ENCODE results near the gene JMJD4.

Gene JMJD4

DNA sequence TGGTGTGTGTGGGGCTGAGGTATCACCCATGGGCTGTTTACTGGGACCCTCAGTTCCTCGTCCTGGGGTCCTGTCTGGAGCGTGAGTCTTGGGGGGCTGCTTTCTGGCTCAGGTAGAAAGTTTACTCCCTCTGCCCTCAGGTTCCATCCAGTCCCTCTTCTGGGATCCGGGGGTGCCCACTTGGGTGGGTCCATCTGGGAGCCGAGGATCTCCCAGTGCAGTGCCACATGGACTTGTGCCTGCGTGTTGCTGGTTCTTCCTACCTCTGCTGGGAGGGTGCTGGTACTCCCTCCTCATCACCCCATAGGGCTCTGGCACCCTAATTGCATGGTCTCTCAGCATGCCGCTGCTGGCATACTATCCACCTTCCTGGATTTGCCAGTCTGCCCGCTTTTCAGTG lies 14.1 kb upstream of the JMJD4 start:
- no peak for FAIRE-seq

DNA sequence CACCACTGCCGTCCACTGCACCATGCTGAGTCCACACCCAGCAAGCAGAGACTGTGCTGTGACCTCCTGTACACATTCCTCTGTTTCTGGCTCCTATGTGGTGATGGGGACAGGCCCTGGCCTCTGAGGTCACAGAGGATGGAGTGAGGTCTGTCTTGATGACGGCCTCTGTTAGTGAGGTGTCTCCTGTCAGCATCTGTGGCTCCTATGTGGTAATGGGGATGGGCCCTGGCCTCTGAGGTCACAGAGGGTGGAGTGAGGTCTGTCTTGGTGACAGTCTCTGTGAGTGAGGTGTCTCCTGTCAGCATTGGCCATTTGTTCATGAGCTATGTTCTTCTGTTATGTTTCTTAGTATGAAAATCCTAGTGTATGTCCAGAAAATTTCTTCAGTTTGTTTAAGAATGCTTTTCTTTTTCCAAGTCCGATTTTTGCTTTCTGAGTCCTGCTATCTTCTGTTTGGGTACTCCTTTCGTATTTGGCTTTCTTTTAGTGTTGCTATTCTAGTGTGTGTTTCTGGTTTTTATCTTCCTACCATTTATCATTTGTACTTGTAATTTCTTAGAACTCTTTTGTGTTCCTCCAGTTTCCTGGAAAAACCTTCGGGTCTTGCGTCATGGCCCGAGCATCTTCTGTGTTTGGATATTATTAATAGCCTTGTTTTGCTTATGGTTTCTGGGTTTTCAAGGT lies 13.5 kb upstream of the JMJD4 start:
- FAIRE-seq: no peak

DNA sequence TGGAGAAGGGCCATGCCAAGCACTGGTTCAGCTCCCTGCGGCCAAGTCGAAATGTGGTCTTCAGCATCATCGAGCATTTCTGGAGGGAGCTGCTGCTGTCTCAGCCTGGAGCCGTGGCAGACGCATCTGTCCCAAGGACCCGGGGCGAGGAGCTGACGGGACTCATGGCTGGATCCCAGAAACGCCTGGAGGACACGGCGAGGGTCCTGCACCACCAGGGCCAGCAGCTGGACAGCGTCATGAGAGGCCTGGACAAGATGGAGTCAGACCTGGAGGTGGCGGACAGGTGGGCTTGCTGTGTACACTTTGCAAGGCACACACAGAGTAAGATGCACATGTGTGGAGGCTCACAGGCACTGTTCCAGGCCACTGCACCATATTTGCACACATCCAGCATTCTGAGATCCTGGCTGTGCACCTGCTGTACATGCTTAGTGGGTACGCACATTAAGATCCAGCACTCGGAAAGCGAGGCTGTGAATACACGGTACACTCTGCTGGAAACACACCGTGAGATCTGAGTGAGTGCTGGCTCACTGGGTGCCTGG lies 12.9 kb upstream of the JMJD4 start:
- no peak for FAIRE-seq

DNA sequence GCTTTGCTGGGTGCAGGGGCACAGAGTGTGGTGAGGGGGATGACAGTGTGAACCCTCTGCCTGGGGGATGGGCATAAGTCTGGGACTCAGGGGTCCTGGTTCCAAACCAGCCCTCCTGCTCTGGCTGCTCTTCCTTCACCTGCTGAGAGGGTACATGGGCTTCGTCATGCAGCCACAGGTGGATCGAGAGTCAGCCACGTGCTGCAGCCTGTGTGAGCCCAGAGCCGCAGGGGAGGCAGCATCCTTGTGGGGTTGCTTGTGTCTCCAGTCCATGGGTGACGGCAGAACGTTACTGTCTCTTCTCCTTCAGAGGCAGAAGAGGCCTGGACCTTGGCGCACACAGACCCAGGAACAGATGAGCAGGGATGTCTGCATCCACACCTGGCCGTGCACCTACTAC lies 12.3 kb upstream of the JMJD4 start:
- FAIRE-seq: no peak

DNA sequence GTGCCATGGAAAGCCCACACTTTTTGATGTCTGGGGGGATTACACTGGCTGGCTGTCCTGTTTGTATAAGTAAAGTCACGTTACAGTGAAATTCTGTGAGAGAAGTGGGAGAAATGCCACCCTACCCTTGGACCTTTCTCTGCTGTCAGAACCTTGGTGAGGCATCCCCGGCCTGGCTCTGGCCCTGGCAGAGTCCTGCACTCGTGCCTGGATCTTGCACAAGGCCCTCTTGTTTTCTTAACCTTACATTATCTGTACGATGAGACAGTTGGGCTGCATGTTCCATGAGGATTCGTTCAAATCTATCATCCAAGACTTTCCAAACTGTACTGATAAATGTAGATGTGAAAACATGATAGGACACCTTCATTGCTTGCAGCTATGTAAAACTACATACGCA lies 11.6 kb upstream of the JMJD4 start:
- FAIRE-seq: no peak

DNA sequence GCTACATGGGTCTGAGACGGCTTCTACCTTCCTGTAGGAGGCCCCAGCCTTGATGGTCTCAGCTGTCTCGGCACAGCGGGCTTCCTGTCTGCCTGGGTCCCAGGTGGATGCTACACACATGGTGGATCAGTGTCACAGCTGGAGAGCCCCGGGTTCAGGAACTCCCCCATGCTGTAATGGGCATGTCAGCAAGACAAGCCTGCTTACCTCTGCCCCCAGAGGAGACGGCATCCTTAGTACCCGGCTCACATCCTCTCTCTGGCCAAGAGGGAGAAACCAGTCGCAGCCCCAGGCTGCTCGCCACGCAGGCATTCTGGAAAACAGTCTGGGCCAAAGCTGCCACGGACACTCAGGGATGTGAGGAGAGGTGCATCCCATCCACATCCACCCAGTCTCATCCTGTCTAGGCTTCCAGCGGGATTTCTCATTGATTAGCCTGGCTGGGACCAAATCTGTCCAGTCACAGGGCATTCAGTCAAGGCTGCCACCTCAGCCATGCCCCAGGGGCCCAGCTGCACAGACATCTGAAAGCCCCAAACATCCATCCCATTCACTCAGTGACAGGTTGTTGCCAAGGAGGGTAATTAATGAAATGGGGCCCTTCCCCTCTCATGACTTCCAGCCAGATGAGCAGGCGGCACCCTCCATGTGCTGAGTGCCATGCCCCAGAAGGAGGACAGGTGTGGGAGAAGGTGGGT lies 10.6 kb upstream of the JMJD4 start:
- FAIRE-seq: no peak

DNA sequence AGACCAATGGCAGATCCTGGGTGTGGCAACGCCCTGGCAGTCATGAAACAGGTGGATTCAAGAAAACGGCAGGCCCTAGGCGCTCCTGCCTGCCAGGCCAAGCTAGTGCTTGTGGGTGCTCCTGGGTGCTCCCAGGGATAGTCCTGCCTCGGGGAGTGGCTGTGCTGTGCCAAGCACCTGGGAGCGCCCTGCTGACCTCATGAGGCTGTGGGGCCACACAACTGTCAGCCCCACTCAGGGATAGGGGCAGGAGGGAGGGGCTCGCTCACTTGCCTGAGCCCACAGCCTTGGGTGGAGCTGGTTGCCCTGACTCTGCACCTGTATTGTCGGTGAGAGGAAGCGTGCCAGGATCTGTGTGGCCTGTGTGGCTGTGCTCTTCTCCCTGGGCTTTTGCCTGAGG lies 9.6 kb upstream of the JMJD4 start:
- FAIRE-seq: no peak

DNA sequence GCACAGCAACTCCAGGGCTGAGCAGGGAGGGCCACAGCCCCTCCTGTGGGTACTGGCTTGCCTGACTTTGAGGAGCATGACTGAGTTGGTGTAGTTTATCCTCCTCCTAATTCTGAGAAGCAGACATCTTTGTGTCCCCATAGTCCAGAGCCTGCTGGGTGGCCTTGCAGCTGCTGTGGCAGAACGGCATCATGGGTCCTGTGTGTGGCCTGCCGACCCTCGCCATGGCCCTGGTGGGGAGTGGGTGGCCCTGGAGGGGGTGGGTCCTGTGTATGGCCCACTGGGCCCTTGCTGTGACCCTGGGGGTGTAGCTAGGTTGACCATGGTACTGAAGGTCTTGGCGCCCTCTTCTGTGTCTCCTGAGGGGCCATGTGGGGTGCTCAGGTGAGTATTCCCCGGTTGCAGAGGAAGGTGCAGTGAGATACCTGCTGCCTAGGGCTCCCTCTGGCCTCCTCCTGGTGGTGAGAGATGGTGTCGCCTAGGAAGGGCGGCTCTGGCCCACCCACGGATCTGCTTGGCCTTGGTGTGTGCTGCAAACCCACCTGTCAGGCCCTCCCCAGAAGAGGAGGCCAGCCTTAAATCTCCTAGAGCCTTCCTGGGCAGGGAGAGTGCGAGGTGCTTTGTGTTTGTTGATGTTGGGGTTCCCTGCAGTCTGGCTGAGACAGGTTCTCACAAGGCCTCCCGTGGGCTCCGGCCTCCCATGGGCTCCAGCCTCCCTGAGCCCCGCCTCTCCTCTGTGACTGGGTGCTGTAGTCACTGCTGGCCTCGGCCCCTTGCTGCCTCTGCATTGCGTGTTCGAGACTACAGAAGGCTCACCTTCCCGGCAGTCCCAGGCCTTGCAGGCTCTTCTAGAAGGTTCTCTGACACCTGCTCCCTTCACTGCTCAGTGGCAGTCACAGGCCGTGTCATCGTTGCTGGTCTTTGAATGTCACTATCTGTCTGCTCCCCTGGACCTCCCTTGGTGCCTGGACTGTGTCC lies 7.9 kb upstream of the JMJD4 start:
- FAIRE-seq: no peak

DNA sequence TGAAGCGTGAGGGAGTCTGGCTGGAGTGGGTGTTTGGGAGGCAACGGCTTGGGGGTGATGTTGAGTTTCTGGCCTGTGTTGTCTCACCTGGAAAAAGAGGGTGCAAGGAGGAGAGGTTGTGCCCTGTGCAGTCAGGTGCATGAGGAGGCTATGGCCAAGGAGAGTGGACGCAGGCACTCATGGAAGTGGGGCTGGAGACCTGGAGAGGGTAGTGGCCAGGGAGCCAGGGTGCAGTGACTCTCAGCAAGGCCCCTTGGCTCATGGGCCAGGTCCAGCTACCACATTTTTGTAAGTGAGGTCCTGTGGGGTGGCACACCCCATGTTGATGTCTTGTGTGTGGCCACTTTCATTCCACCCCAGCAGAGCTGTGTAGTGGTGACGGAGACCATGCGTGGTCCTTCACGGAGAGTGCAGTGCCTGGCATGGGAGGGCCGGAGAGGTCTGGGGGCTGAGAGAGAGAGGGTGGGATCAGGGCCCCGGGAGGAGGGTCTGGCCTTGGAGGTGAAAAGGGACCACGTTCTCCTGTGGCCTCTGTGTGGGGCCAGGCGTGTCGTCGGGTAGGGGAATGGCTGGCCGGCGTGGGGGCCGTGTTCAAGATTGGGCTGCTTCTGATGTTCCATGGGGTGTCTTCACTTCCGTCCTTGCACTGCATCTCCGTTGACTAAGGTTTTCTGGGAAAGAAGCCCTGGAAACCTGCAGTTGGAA lies 6.2 kb upstream of the JMJD4 start:
- FAIRE-seq: no peak

DNA sequence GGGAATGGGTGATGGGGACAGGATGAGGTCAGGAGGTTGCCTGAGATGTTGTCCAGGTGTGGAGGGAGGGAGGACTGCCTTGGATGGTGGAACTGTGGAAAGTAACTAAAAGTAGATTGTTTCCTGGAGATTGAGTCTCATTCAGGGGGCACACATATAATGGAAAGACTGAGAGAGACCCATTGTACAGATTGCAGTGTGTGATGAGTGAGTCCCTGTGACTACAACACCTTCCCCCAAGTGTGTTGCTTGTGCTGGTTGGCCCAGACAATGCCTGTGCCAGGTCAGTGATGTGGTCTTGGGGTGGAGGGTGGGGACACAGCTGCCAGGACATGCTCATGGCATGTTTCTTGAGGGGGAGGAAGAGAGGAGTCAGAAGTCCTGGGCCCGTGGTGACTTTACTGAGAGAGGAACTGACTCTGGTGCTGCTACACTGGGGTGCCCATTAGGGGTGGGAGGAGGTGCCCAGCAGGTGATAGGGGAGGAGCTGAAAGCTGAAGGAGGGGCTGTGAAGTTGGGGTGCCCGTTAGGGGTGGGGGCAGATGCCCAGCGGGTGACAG lies 5.4 kb upstream of the JMJD4 start:
- no peak for FAIRE-seq

DNA sequence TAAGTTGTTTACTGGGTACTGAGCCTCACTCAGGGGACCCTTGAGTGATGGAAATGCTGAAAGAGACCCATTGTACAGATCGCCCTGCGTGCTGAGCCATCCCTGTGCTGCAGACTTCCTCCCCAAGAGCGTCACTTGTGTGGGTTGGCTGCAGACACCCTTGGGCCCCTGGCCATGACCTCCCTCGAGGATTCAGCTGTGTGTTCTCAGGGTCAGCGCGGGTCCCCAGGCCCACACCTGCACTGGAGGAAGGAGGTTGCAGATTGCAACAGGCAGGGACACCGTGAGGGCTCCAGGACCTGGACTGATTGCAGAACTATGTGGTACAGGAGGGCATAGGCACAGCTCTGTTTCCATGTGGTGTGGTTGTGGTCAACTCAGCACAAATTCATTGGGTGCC lies 4.5 kb upstream of the JMJD4 start:
- no peak for FAIRE-seq

DNA sequence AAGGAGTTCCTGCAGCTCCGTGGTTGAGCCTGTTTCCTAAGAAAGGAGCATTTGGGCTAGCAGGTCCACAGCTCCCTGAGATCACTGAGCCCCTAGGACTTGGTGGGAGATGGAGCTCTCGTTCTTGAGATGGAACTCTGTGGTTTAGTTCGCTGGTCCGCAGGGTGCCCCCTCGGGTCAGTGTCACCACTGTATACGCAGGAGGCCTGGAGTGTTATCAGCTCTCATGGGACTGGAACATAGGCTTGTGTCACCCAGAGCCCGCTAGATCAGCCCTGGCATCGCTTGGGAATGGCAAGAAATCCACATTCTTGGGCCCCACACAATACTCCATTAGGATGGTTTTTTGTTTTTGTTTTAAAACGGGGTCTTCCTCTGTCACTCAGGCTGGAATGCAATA lies 3.7 kb upstream of the JMJD4 start:
- no peak for FAIRE-seq

DNA sequence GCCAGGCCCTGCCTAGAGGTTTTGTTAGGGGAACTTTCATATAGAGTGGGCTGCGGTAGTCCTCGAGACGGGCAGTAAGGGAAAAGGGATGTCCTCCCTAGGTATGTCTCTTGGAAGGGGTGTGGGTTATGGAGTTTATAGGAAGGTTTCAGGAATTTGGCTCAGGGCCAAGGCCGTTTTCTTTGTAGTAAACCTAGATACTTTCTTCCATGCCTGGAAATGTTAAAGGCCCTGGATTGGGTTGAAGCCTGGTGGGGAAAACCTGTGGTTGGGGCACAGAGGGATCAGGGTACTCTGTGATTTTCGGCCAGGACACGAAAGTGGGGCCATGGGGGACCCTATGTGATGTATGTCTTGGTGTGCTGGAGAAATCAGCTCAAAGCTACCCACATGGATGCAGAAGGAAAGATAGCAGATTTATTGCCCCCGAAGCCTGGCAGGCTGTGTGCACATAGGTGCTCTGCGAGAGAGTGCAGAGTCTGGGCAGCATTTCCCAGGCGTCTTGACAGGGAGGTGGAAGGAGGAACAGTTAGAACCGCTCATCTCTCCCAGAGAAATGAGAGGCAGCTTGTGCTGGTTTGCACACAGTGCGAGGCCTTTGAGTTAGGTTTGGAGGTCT lies 1.8 kb upstream of the JMJD4 start:
- FAIRE-seq: no peak

DNA sequence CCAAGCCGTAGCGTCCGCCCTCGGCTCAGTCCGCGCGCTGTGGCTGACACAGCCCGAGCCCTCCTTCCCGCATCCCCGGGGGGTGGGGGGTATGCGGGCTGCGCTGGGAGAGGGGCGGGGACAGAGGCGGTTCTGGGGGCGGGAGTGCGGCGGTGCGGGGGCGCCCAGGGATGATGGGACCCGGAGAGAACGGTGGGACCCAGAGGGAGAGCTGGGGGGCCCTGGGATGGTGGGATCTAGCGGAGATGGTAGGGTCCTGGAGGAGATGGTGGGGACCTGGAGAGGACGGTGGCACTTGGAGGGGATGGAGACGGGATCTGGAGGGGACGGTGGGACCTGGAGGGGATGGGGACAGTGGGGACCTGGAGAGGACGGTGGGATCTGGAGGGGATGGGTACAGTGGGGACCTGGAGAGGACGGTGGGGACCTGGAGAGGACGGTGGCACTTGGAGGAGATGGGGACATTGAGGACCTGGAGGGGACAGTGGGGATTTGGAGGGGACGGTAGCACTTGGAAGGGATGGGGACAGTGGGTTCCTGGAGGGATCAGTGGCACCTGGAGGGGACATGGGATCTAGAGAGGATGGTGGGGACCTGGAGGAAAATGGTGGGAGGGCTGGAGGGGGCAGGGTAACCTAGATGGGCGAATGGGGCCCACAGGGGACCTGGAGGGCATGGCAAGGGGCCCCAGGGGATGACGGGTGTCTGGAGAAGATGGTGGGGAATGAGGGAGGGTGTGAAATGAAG lies 610 bp upstream of the JMJD4 start:
- FAIRE-seq: no peak

DNA sequence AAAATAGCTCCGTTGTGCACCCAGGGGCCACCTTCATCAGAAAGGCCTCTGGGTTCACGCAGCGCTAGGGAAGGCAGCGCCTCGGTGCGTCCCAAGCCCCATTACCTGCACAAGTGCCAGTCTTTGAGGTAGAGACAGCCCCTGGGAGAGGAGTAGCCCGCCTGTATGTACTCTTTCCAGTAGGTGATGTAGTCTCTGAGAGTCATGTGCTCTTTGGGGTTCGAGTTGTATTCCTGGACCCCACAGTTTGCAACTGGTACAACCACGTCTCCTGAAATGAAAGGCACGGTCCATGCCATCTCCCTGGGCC lies 601 bp downstream of the JMJD4 start:
- no peak for FAIRE-seq

DNA sequence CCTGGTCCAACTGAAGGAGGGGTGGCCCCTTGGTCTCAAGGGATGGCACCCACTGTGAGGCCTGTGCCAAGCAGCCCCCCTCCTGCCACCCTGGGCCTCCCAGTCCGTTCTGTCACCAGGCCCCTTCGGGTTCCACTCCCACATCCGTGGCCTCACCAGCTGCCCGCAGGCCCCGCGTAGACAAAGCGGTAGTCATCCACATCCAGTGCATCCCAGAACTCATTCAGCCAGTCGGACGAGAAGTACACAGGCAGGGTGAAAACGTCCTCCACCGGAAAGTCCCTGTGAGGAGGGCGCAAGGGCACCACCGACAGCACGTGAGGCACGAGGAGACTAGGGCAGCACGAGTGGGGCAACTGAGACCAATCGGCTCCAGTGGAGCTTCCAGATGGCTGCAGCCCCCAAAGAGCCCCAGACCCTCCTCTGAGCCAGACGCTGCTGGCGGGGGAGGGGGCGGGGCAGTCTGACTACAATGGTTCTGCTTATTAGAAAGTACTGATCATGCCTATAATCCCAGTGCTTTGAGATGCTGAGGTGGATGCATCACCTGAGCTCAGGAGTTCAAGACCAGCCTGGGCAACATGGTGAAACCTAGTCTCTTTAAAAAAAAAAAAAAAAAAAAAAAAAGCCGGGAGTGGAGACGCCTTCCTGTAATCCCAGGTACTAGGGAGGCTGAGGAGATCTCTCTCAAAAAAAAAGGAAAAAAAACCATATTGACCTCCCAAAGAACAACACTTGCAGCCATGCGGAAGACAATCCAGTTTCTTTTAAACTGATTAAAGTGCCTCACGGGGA lies 1.2 kb downstream of the JMJD4 start:
- no peak for FAIRE-seq

DNA sequence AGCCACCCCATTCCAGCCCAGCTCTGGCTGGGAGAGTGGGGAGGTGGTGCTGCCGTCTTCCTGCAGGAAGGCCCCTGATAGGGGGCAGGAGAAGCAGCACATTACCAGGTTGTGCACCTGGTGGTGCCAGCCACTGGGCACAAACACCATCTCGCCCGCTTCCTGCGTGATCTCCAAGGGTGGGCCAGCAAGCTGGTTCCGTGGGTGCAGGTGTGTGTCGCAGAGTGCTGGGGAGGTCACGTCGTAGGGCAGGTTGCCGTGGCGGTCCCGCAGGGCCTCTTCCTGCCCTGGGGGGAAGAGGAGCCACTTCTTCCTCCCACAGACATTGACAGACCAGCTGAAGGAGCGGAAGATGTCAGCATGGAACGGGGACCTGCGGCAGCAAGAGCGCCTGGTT lies 1.8 kb downstream of the JMJD4 start:
- no peak for FAIRE-seq

DNA sequence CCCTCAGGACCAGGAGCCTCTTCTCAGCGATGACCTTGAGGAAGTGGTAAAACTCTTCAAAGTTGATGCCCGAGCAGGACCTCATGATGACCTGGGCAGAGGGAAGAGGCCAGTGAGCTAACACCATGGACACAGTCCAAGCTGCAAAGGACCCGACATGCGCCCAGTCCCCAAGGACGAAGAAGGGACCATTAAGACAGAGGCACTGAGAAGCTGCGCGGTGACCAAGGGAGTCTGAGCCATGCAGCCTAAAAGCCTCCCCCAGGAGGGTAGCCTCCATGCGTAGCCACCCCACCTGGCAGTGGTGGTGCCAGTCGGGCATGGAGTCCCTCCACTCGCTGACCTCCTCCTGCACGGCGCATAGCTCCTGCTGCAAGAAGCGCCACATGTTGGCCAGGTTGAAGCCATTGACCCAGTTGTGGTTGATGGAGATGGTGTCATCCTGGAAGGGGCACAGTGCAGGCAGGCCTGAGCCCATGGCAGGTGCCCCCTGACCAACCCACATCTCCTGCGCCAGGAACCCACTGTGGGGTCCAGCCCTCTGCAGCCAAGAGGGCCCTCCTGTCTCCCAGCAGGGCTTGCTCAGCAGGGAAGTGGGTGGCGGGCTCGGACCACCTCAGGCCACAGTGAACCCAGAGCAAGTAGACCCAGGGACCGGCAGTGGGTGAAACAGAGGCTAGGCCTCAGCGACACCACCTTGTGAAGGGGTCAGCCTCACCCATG lies 2.4 kb downstream of the JMJD4 start:
- FAIRE-seq: no peak

DNA sequence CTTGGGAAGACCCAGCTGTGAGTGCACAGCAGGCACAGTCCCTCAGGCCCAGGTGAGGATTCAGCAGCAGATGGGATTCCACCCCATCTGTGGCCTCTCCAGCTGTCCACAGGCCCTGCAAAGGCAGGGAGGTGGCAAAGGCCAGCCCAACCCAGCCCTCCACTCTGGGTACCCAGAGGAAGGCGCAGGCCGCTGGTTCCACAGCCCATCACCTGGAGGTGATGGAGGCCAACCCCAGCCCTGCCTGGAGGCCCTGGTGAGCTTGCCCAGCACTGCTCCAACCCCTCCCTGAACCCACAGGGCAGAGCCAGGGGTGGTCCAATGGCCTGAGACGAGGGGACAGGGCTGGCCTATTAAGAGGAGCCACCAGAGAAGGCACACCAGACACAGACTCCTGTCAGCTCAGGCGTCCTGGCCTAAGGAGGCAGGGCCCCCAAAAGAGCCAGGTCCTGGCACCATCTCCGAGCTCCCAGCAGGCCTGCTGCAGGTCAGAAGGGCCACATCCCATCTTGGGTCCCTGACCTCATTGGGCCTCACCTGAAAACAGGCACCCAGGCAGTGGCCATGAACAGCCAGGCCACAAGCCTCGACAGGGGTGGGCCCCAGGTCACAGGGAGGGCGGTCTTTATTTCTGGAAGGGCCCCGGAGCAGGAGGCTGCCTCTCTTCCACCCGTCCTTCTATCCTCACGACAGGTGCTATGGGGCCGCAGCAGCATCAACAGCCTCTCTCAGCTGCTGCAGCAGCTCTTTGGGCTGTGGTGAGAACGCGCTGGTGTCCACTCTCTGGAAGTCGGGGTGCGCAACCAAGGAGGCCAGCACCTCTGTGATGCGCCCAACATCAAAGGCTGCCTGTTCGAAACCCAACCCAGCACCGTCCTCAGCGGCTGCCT lies 3.2 kb downstream of the JMJD4 start:
- no peak for FAIRE-seq
